Astrocyte (in vitro differentiated cells and primary cell): ENCODE measurements around the gene RPUSD3. TPM values are rescaled to one million over a fixed set of nuclear protein-coding genes. Genes with fewer than 3 reads are reported as not detected.
"Not testable (repeated sequence)": the region's sequence is repeated elsewhere in the genome, so short reads cannot be mapped to it uniquely, and the experiment has no call there.

Source experiments
- DNase-seq: peaks from one replicate; pipeline ENCODE4 v3.0.0-alpha.2; 2010; ENCODE audit warnings: low read depth
- FAIRE-seq: peaks from 2 replicates; lab custom pipeline; 2011; peaks lifted over from hg19 to GRCh38; lab: Jason Lieb, UNC
- H2AFZ ChIP-seq: 2 replicates; pipeline ENCODE4 v1.6.0; 2012; ENCODE audit warnings: low read depth, low read length, inconsistent platforms
- H3K27ac ChIP-seq: 2 replicates; pipeline ENCODE4 v1.5.1; 2011; ENCODE audit warnings: low read depth, low read length, inconsistent platforms
- H3K27me3 ChIP-seq: 2 replicates; pipeline ENCODE4 v1.6.0; 2011; ENCODE audit warnings: low read length, inconsistent platforms; ENCODE audit not compliant: insufficient read depth
- H3K36me3 ChIP-seq: 2 replicates; pipeline ENCODE4 v1.5.1; 2011; ENCODE audit warnings: low read length, inconsistent platforms; ENCODE audit not compliant: insufficient read depth
- H3K4me1 ChIP-seq: 2 replicates; pipeline ENCODE4 v1.5.1; 2011; ENCODE audit warnings: low read length, inconsistent platforms; ENCODE audit not compliant: insufficient read depth
- H3K4me2 ChIP-seq: 2 replicates; pipeline ENCODE4 v1.6.0; 2012; ENCODE audit warnings: low read length, inconsistent platforms
- H3K4me3 ChIP-seq: 2 replicates; pipeline ENCODE4 v1.5.1; 2011; ENCODE audit warnings: low read depth, mild to moderate bottlenecking, low read length, inconsistent platforms; ENCODE audit not compliant: insufficient read depth
- H3K79me2 ChIP-seq: 2 replicates; pipeline ENCODE4 v1.6.0; 2012; ENCODE audit warnings: mild to moderate bottlenecking, low read length, inconsistent platforms; ENCODE audit not compliant: insufficient read depth
- H3K9ac ChIP-seq: 2 replicates; pipeline ENCODE4 v1.6.0; 2012; ENCODE audit warnings: mild to moderate bottlenecking, low read length, inconsistent platforms
- H3K9me3 ChIP-seq: 2 replicates; pipeline ENCODE4 v1.5.1; 2012; ENCODE audit warnings: low read depth, mild to moderate bottlenecking, low read length, inconsistent platforms; ENCODE audit not compliant: insufficient read depth
- H4K20me1 ChIP-seq: 2 replicates; pipeline ENCODE4 v1.6.0; 2012; ENCODE audit warnings: low read length, inconsistent platforms; ENCODE audit not compliant: insufficient read depth
- H3K27ac Mint-ChIP-seq: one replicate; pipeline ENCODE4 v1.8.0; 2021; ENCODE audit warnings: mild to moderate bottlenecking, mixed read lengths; ENCODE audit not compliant: unreplicated experiment
- H3K27me3 Mint-ChIP-seq: one replicate; pipeline ENCODE4 v1.8.0; 2021; ENCODE audit warnings: low read depth, mixed read lengths; ENCODE audit not compliant: unreplicated experiment
- H3K36me3 Mint-ChIP-seq: one replicate; pipeline ENCODE4 v1.8.0; 2021; ENCODE audit warnings: low read depth, mixed read lengths; ENCODE audit not compliant: unreplicated experiment
- H3K4me1 Mint-ChIP-seq: one replicate; pipeline ENCODE4 v1.8.0; 2021; ENCODE audit warnings: low read depth, mixed read lengths; ENCODE audit not compliant: unreplicated experiment
- H3K4me3 Mint-ChIP-seq: one replicate; pipeline ENCODE4 v1.8.0; 2021; ENCODE audit warnings: mild to moderate bottlenecking, moderate library complexity, mixed read lengths; ENCODE audit not compliant: unreplicated experiment
- H3K9me3 Mint-ChIP-seq: one replicate; pipeline ENCODE4 v1.8.0; 2021; ENCODE audit warnings: mild to moderate bottlenecking, mixed read lengths; ENCODE audit not compliant: unreplicated experiment
- EZH2 ChIP-seq: IDR thresholded peaks from 2 replicates; pipeline ENCODE4 v1.6.1; 2012; ENCODE audit warnings: mild to moderate bottlenecking, low read length, inconsistent platforms; ENCODE audit not compliant: insufficient read depth
- total RNA-seq: library from RNA; stranded (reverse); gene quantifications from 2 replicates; pipeline ENCODE4 v1.2.1, GENCODE V29; 2021
- TF ChIP-seq, protein P1 (sequence below): IDR thresholded peaks from 2 replicates; pipeline ENCODE4 v1.5.1; 2011; ENCODE audit warnings: low read depth, mild to moderate bottlenecking, inconsistent platforms, low read length, moderate library complexity; ENCODE audit not compliant: insufficient read depth

The RPUSD3 gene
- total RNA-seq, 1 donor from 2014 or later: 35.4 TPM

DNA sequence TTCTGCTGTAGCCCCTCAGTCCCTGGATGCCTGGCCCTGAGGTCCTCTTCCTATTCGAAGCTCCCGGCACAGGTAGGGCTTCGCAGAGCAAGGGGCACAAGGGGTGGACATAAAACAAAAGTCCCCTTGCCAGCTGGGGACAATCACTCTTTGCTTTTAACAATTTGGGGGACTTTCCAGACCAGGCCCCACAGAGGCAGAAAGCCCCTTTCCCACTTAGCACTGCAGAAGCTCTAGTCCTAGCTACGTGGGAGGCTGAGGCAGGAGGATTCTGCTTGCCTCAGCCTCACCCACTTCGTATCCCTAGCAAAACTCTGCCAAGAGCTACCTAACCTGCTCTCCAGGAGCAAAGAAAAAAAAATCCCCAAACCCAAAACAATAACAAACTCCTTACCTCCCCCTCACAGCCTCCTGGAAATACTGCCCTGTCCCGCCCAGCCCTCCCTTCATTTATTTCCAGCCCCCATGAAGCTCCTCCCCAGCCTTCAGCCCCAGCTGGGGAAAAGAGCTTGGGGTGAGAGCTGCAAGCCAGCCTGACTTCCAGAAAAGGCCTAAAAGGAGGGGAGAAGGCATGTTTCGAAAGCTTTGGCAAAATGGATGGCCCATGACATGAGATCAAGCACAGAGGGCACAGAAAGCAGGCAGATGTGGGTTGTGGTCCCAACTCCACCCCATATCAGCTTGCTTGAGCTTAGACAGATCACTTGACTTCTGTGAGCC, 36.2 kb upstream of the RPUSD3 start, which contains the start of gene CIDEC:
Gene CIDEC, minus strand, starts transcription at position 424 of the 720 bp plus-strand sequence. CDS start 1,767 bp downstream, outside the sequence.
- no peak within 1 kb of the TSS for H2AFZ ChIP-seq

GRCh38 chr3:9878700-9879099, 34.9 kb upstream of the RPUSD3 start:
- Mint-ChIP-seq H3K27ac (no peak overlapping the region), H3K4me3 (no peak overlapping the region), H3K27me3 (peaks cover 5% of the 10 kb centered on the region), H3K9me3 (no peaks in the 10 kb centered on the region), H3K36me3 (no peaks in the 10 kb centered on the region), H3K4me1 (no peaks in the 10 kb centered on the region)
- TF ChIP-seq, protein P1, sequence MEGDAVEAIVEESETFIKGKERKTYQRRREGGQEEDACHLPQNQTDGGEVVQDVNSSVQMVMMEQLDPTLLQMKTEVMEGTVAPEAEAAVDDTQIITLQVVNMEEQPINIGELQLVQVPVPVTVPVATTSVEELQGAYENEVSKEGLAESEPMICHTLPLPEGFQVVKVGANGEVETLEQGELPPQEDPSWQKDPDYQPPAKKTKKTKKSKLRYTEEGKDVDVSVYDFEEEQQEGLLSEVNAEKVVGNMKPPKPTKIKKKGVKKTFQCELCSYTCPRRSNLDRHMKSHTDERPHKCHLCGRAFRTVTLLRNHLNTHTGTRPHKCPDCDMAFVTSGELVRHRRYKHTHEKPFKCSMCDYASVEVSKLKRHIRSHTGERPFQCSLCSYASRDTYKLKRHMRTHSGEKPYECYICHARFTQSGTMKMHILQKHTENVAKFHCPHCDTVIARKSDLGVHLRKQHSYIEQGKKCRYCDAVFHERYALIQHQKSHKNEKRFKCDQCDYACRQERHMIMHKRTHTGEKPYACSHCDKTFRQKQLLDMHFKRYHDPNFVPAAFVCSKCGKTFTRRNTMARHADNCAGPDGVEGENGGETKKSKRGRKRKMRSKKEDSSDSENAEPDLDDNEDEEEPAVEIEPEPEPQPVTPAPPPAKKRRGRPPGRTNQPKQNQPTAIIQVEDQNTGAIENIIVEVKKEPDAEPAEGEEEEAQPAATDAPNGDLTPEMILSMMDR: no peak
- no peak for TF ChIP-seq EZH2
- Histone ChIP-seq H3K79me2 (no peaks in the 10 kb centered on the region), H4K20me1 (no peaks in the 10 kb centered on the region), H3K4me3 (no peak overlapping the region), H3K9me3 (no peaks in the 10 kb centered on the region), H2AFZ (no peak overlapping the region), H3K4me2 (no peak overlapping the region), H3K9ac (no peak overlapping the region), H3K4me1 (no peaks in the 10 kb centered on the region), H3K36me3 (no peaks in the 10 kb centered on the region), H3K27ac (no peak overlapping the region), H3K27me3 (no peaks in the 10 kb centered on the region)
- FAIRE-seq (no peak), DNase-seq (no peak)

More for the DNA sequence above, 36.2 kb upstream of the RPUSD3 start, which contains the start of gene CIDEC:
- H3K79me2 ChIP-seq: no peaks in the 10 kb centered on the region
- H3K9ac ChIP-seq: no peak within 1 kb of the TSS
- Mint-ChIP-seq H3K27ac (no peak within 1 kb of the TSS), H3K36me3 (no peaks in the 10 kb centered on the region), H3K4me3 (no peak within 1 kb of the TSS), H3K4me1 (peaks cover 7% of the 10 kb centered on the region), H3K9me3 (no peaks in the 10 kb centered on the region), H3K27me3 (peaks cover 5% of the 10 kb centered on the region)
- H3K4me3 ChIP-seq: no peak within 1 kb of the TSS
- H3K9me3 ChIP-seq: no peaks in the 10 kb centered on the region
- H4K20me1 ChIP-seq: no peaks in the 10 kb centered on the region
- no peaks in the 10 kb centered on the region for H3K36me3 ChIP-seq
- no peak within 1 kb of the TSS for H3K4me2 ChIP-seq
- no peak for TF ChIP-seq EZH2
- TF ChIP-seq, protein P1: no peak
- DNase-seq (no peak), FAIRE-seq (no peak)
- no peak within 1 kb of the TSS for H3K27ac ChIP-seq
- H3K4me1 ChIP-seq: peaks cover 10% of the 10 kb centered on the region
- H3K27me3 ChIP-seq: no peaks in the 10 kb centered on the region

DNA sequence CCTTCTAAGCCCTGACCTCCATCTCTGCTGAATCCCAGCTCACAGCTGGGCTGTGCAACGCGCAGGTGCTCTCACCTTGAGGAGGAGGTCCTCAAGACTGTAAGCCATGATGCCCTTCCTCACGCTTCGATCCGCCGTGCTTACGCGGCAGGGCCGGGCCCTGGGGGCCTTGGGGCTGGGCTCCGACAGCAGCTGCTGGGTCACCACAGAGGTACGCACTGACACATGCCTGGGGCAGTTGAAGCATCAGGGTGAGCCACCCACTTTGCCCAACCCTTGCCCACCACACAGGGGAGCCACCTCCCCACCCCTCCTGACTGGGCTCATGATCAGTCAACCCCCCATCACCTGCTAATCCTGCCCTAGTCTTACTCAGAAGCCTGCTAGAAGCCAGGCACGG, 33.2 kb upstream of the RPUSD3 start:
- Histone ChIP-seq H4K20me1 (no peaks in the 10 kb centered on the region), H3K4me3 (no peak overlapping the region), H3K4me2 (no peak overlapping the region), H3K36me3 (no peaks in the 10 kb centered on the region), H3K4me1 (peaks cover under 1% of the 10 kb centered on the region), H3K9me3 (no peaks in the 10 kb centered on the region), H2AFZ (no peak overlapping the region), H3K79me2 (no peaks in the 10 kb centered on the region), H3K27ac (no peak overlapping the region), H3K27me3 (no peaks in the 10 kb centered on the region), H3K9ac (no peak overlapping the region)
- Mint-ChIP-seq H3K27ac (no peak overlapping the region), H3K9me3 (no peaks in the 10 kb centered on the region), H3K4me3 (no peak overlapping the region), H3K4me1 (no peaks in the 10 kb centered on the region), H3K27me3 (peaks cover 5% of the 10 kb centered on the region), H3K36me3 (no peaks in the 10 kb centered on the region)
- TF ChIP-seq, protein P1: no peak
- no peak for TF ChIP-seq EZH2
- no peak for FAIRE-seq
- no peak for DNase-seq

DNA sequence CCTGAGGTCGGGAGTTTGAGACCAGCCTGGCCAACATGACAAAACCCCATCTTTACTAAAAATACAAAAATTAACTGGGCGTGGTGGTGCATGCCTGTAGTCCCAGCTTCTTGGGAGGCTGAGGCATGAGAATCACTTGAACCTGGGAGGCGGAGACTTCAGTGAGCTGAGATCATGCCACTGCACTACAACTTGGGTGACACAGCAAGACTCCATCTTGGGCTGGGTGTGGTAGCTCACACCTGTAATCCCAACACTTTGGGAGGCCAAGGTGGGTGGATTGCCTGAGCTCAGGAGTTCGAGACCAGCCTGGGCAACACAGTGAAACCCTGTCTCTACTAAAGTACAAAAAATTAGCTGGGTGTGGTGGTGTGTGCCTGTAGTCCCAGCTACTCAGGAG, 32.4 kb upstream of the RPUSD3 start:
- H3K79me2 ChIP-seq, H3K36me3 Mint-ChIP-seq, H2AFZ ChIP-seq, H3K27ac ChIP-seq, H3K27ac Mint-ChIP-seq, H3K4me2 ChIP-seq, FAIRE-seq, H3K27me3 Mint-ChIP-seq, H3K9me3 Mint-ChIP-seq, H3K4me3 Mint-ChIP-seq, H3K9me3 ChIP-seq, H3K27me3 ChIP-seq, H4K20me1 ChIP-seq, DNase-seq, H3K4me1 ChIP-seq, H3K9ac ChIP-seq, H3K36me3 ChIP-seq, H3K4me3 ChIP-seq, H3K4me1 Mint-ChIP-seq: not testable (repeated sequence)
